ENCODE measurements around the gene KLHL29.

GRCh38 chr2:23435250-23436035, 50.5 kb downstream of the KLHL29 start:
- TF ChIP-seq CTCF (conservative IDR thresholded peaks at IDR 0.05) (no peak), ZFX (IDR thresholded peaks at IDR 0.05) (no peak)
